K562 (cell line): ENCODE results near the gene RBP3. TPM values are rescaled to one million over a fixed set of nuclear protein-coding genes. Genes with fewer than 3 reads are reported as not detected.

Source experiments
- CBFA2T2 ChIP-seq: fragments of 450-650 bp; conservative IDR thresholded peaks from 2 replicates; pipeline ENCODE4 v1.6.1; 2017; ENCODE audit warnings: mild to moderate bottlenecking
- CTBP1 ChIP-seq: fragments of 450-650 bp; IDR thresholded peaks from 2 replicates; pipeline ENCODE4 v1.6.1; 2016; ENCODE audit warnings: borderline replicate concordance
- E2F4 ChIP-seq: sonication (generic); formaldehyde crosslinking; IDR thresholded peaks from 2 replicates; pipeline ENCODE4 v1.8.0; 2022; ENCODE audit warnings: mild to moderate bottlenecking, low read depth, missing genetic modification reagents
- E4F1 ChIP-seq: fragments of 250-450 bp; sonication (Bioruptor Pico); IDR thresholded peaks from 2 replicates; pipeline ENCODE4 v1.5.0; 2021; ENCODE audit warnings: mild to moderate bottlenecking, borderline replicate concordance
- GATAD2B ChIP-seq: fragments of 450-650 bp; IDR thresholded peaks from 2 replicates; pipeline ENCODE4 v1.6.1; 2017; ENCODE audit warnings: mild to moderate bottlenecking, borderline replicate concordance
- HNRNPL ChIP-seq: fragments of 200-400 bp; formaldehyde crosslinking; IDR thresholded peaks from 2 replicates; pipeline ENCODE4 v1.6.1; 2017; ENCODE audit warnings: low read depth, mild to moderate bottlenecking, low read length
- HNRNPLL ChIP-seq: fragments of 200-400 bp; formaldehyde crosslinking; IDR thresholded peaks from 2 replicates; pipeline ENCODE4 v1.6.1; 2017; ENCODE audit warnings: low read length, low read depth, mild to moderate bottlenecking; ENCODE audit not compliant: poor library complexity, severe bottlenecking
- MXI1 ChIP-seq: IDR thresholded peaks from 2 replicates; pipeline ENCODE4 v1.6.1; 2011; ENCODE audit warnings: low read depth, mild to moderate bottlenecking, improper control_type of control experiment, low read length
- MYNN ChIP-seq, 2 experiments: sonication (generic); formaldehyde crosslinking in 1 of 2; IDR thresholded peaks; 2 replicates each; pipeline versions ENCODE4 v1.5.0 to v1.6.1; 2016 to 2020; ENCODE audit warnings: antibody characterized with exemption in 1 of 2, missing genetic modification reagents in 1 of 2
- PHB ChIP-seq: fragments of 250-450 bp; sonication (Bioruptor Pico); IDR thresholded peaks from 2 replicates; pipeline ENCODE4 v1.5.0; 2021
- RFX5 ChIP-seq: IDR thresholded peaks from 2 replicates; pipeline ENCODE4 v1.6.1; 2011; ENCODE audit warnings: low read depth, mild to moderate bottlenecking, improper control_type of control experiment, low read length
- RNF2 ChIP-seq: sonication (generic); IDR thresholded peaks from 2 replicates; pipeline ENCODE4 v1.6.1; 2016
- STAG1 ChIP-seq: sonication (generic); formaldehyde crosslinking; IDR thresholded peaks from 2 replicates; pipeline ENCODE4 v1.5.0; 2020; ENCODE audit warnings: missing genetic modification reagents, borderline replicate concordance
- STAT5A ChIP-seq: IDR thresholded peaks from 2 replicates; pipeline ENCODE4 v1.6.1; 2012; ENCODE audit warnings: low read length, inconsistent platforms, borderline replicate concordance
- STAT6 ChIP-seq: sonication (generic); formaldehyde crosslinking; IDR thresholded peaks from 2 replicates; pipeline ENCODE4 v1.8.1; 2023; ENCODE audit warnings: mild to moderate bottlenecking, missing genetic modification reagents
- TCF7 ChIP-seq: sonication (generic); IDR thresholded peaks from 2 replicates; pipeline ENCODE4 v1.6.1; 2016; ENCODE audit warnings: antibody characterized with exemption, borderline replicate concordance
- TCFL5 ChIP-seq: fragments of 250-450 bp; sonication (Bioruptor Pico); conservative IDR thresholded peaks from 2 replicates; pipeline ENCODE4 v1.6.1; 2021; ENCODE audit warnings: mild to moderate bottlenecking, moderate library complexity, matching md5 sums
- TRIM28 ChIP-seq: fragments of 450-650 bp; IDR thresholded peaks from 2 replicates; pipeline ENCODE4 v1.6.1; 2017
- ZNF592 ChIP-seq: fragments of 450-650 bp; IDR thresholded peaks from 2 replicates; pipeline ENCODE4 v1.6.1; 2017; ENCODE audit warnings: antibody characterized with exemption, mild to moderate bottlenecking
- polyA plus RNA-seq, 8 experiments: library from polyadenylated mRNA; depleted of rRNA in 4 of 8; stranded (reverse) in 5 of 8; unstranded in 3 of 8; fragments of >200 nt; fragmentation: Nextera tagmentation in 2 of 8; fragmentation: Illumina TruSeq in 1 of 8; extraction: Ambion mirVana in 2 of 8; extraction: Trizol in 1 of 8; gene quantifications; 2 replicates each; pipeline versions ENCODE4 v1.2.1 to v1.2.3, GENCODE V29; 2011 to 2014; ENCODE audit warnings: inconsistent platforms in 1 of 8, missing spikeins in 1 of 8
- total RNA-seq, 7 experiments: library from RNA; depleted of rRNA in 6 of 7; stranded (reverse); fragments of >200 nt in 6 of 7; fragmentation: Illumina TruSeq in 2 of 7; extraction: Trizol in 2 of 7; gene quantifications; 2 replicates each; pipeline versions ENCODE4 v1.2.1 to v1.2.3, GENCODE V29; 2011 to 2021; ENCODE audit warnings: low replicate concordance in 1 of 7

RBP3 gene
- total and polyA plus RNA-seq, 9 of the 15 experiments (the other 6 are each of a cell fraction or from before 2014, with no cell fraction given): not detected

GRCh38 chr10:47311932-47312662 lies 36.1 kb upstream of the RBP3 start (continued):
- TF ChIP-seq E4F1 (CRISPR knock-in tag) (no peak), STAG1 (CRISPR knock-in tag) (peak; percentile 83), STAT5A (no peak), PHB (no peak), RFX5 (no peak), MXI1 (no peak), TCFL5 (CRISPR knock-in tag) (no peak), E2F4 (CRISPR knock-in tag) (no peak), HNRNPL (no peak), GATAD2B (no peak), CBFA2T2 (no peak), CTBP1 (0 out of 2 replicates have a peak, but pooled peaks have one; percentile 33), ZNF592 (no peak), TCF7 (no peak), HNRNPLL (no peak), RNF2 (no peak), MYNN (IDR thresholded peaks at IDR 0.05) (peak; percentile 28; the same call in 1 of the 2 replicates), MYNN (CRISPR knock-in tag; IDR thresholded peaks at IDR 0.05) (no peak), STAT6 (CRISPR knock-in tag) (no peak), TRIM28 (no peak)
